GM23338 (cell line): ENCODE measurements around the gene DLG5.

Experiments used
- EZH2phosphoT487 ChIP-seq: fragments of 200-600 bp; sonication (generic); IDR thresholded peaks from one replicate; pipeline ENCODE4 v1.8.1; 2018; ENCODE audit warnings: antibody characterized with exemption; ENCODE audit not compliant: unreplicated experiment
- JUNB ChIP-seq: IDR thresholded peaks from one replicate; pipeline ENCODE4 v1.6.1; 2016; ENCODE audit warnings: antibody characterized with exemption; ENCODE audit not compliant: unreplicated experiment
- TF ChIP-seq, protein P1 (sequence below), 2 experiments: fragments of 200-600 bp in 1 of 2; sonication (generic) in 1 of 2; conservative IDR thresholded peaks; 2 replicates each; pipeline versions ENCODE4 v1.5.1 to v1.6.1; 2016 to 2017; ENCODE audit warnings: antibody characterized with exemption in 2 of 2, low read depth in 2 of 2, mild to moderate bottlenecking in 2 of 2, moderate library complexity in 1 of 2

DNA sequence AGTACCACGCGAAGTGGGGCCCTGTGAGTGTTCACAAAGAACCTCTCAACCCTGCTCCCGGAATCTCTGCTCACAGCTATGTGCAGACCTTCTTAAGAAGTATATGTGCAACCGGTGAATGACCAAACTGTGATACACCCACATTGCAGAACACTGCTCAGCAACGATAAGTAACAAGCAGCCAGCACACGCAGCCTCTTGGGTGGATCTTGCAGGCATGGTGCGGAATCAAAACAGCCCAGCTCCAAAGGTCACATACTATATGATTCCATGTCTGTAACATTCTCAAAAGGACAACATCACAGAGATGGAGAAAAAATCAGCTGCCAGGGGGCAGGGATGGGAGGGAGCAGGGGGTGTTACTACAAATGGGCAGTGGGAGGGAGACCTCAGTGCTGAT is 101.6 kb downstream of the DLG5 start:
- no peak for TF ChIP-seq EZH2phosphoT487
- TF ChIP-seq, protein P1, sequence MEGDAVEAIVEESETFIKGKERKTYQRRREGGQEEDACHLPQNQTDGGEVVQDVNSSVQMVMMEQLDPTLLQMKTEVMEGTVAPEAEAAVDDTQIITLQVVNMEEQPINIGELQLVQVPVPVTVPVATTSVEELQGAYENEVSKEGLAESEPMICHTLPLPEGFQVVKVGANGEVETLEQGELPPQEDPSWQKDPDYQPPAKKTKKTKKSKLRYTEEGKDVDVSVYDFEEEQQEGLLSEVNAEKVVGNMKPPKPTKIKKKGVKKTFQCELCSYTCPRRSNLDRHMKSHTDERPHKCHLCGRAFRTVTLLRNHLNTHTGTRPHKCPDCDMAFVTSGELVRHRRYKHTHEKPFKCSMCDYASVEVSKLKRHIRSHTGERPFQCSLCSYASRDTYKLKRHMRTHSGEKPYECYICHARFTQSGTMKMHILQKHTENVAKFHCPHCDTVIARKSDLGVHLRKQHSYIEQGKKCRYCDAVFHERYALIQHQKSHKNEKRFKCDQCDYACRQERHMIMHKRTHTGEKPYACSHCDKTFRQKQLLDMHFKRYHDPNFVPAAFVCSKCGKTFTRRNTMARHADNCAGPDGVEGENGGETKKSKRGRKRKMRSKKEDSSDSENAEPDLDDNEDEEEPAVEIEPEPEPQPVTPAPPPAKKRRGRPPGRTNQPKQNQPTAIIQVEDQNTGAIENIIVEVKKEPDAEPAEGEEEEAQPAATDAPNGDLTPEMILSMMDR (conservative IDR thresholded peaks at IDR 0.05; ENCODE audit: low read depth in 2 of 2) = no peak
- no peak for TF ChIP-seq JUNB
